Measurements from ENCODE around the gene CCN2. TPM values are rescaled to one million over a fixed set of nuclear protein-coding genes. Genes with fewer than 3 reads are reported as not detected.
A peak's percentile ranks its signal among the peaks of the same experiment; 100 is the strongest.

Gene CCN2
- total RNA-seq, 1 experiment from 2014 or later, result 44.1 TPM

GRCh38 chr6:131947986-131948661, 3.0 kb downstream of the CCN2 start:
- no peak overlapping the region for H3K27ac Mint-ChIP-seq
- no peak overlapping the region for H3K4me2 ChIP-seq (ENCODE audit: insufficient read depth, insufficient read length, low read length)
- H4K8ac ChIP-seq (replicated peaks; ENCODE audit: insufficient read length, low read depth, low read length), result no peak overlapping the region
- H3K27me3 ChIP-seq (ENCODE audit: insufficient read depth, low read length), result no peaks in the 10 kb centered on the region
- H4K5ac ChIP-seq (ENCODE audit: insufficient read length, low read depth, low read length), result no peak overlapping the region
- no peaks in the 10 kb centered on the region for H3K79me1 ChIP-seq (ENCODE audit: insufficient read depth, low read depth, low read length, poor library complexity, severe bottlenecking)
- no peak for TF ChIP-seq CTCF (conservative IDR thresholded peaks at IDR 0.05)
- no peak overlapping the region for H3K27ac ChIP-seq (ENCODE audit: insufficient read length, low read depth, low read length)
- no peak overlapping the region for H3K18ac ChIP-seq (ENCODE audit: insufficient read length, low read depth, low read length)
- DNase-seq, result no peak
- no CpG with 5 or more reads among the region's 3 CpGs for WGBS (ENCODE audit: extremely low coverage, insufficient read length, low lambda C conversion rate)
- no peak overlapping the region for H2AK5ac ChIP-seq (ENCODE audit: insufficient read length, low read length)
- H3K23ac ChIP-seq (ENCODE audit: insufficient read length, low read depth, low read length), result no peak overlapping the region
- no peak overlapping the region for H3K56ac ChIP-seq (ENCODE audit: insufficient read length, low read depth, low read length)
- H3K4ac ChIP-seq (ENCODE audit: low read depth, low read length), result no peak overlapping the region
- peaks cover 22 to 32% (median 26%) of the 10 kb centered on the region in 3 experiments for H3K36me3 Mint-ChIP-seq (ENCODE audit: insufficient read depth in 1 of 3, low read depth in 3 of 3)
- H3K4me3 Mint-ChIP-seq, result peak overlapping the region; percentile 61 to 88; a peak in 3 of 5 replicates
- H4K20me1 ChIP-seq (ENCODE audit: control insufficient read depth, insufficient read depth, insufficient read length), result peaks cover 4% of the 10 kb centered on the region
- H3K9me3 ChIP-seq (ENCODE audit: control insufficient read depth, low read depth, low read length), result no peaks in the 10 kb centered on the region
- no peak overlapping the region for H2AFZ ChIP-seq (ENCODE audit: low read length)
- no peaks in the 10 kb centered on the region; the same call in 1 of the 2 replicates for H3K27me3 Mint-ChIP-seq (ENCODE audit: low read depth)
- H3K23me2 ChIP-seq (ENCODE audit: insufficient read length, low read depth, low read length, poor library complexity, severe bottlenecking), result peaks cover 7% of the 10 kb centered on the region
- peaks cover 56 to 59% of the 10 kb centered on the region in 2 experiments for H3K4me1 Mint-ChIP-seq
- H3K79me2 ChIP-seq (ENCODE audit: insufficient read depth, low read length), result no peaks in the 10 kb centered on the region
- H3K4me1 ChIP-seq (ENCODE audit: insufficient read depth, low read length), result peaks cover 7% of the 10 kb centered on the region; the same call in 1 of the 2 replicates
- H3K14ac ChIP-seq (ENCODE audit: insufficient read depth, low read length), result no peak overlapping the region
- no peak overlapping the region for H2BK5ac ChIP-seq (ENCODE audit: insufficient read length, low read length)
- no peak overlapping the region for H3K9ac ChIP-seq (ENCODE audit: extremely low read depth, insufficient read length, low read length)
- no peak overlapping the region for H2BK20ac ChIP-seq (ENCODE audit: low read depth, low read length, poor library complexity, severe bottlenecking)
- H3T11ph ChIP-seq (ENCODE audit: low read length), result no peak overlapping the region
- no peak overlapping the region for H2BK15ac ChIP-seq (ENCODE audit: low read depth, low read length)
- peaks cover 2 to 4% of the 10 kb centered on the region in 2 experiments; a peak in 3 of 5 replicates for H3K9me3 Mint-ChIP-seq
- no peak overlapping the region for H4K91ac ChIP-seq (ENCODE audit: insufficient read length, low read depth, low read length)
- no peak overlapping the region for H2BK12ac ChIP-seq (ENCODE audit: insufficient read length, low read depth, low read length)
- H2BK120ac ChIP-seq (ENCODE audit: low read depth, low read length, poor library complexity, severe bottlenecking), result no peak overlapping the region

Data from H9 (cell line).